ENCODE measurements around the gene SPRYD4.

Gene SPRYD4

GRCh38 chr12:56476972-56477432, 8.6 kb downstream of the SPRYD4 start:
- TF ChIP-seq CTCF (IDR thresholded peaks at IDR 0.05) (no peak), ZFX (IDR thresholded peaks at IDR 0.05; ENCODE audit: borderline replicate concordance) (no peak)
- H3K27ac ChIP-seq, result no peak overlapping the region

- no peak overlapping the region for H3K27ac ChIP-seq
- TF ChIP-seq CTCF (IDR thresholded peaks at IDR 0.05), result no peak
- TF ChIP-seq ZFX (IDR thresholded peaks at IDR 0.05; ENCODE audit: borderline replicate concordance), result no peak
Measured at GRCh38 chr12:56477521-56478225, 9.3 kb downstream of the SPRYD4 start.

- H3K27ac ChIP-seq, result no peak overlapping the region
- TF ChIP-seq CTCF (IDR thresholded peaks at IDR 0.05) (no peak), ZFX (IDR thresholded peaks at IDR 0.05; ENCODE audit: borderline replicate concordance) (no peak)
Measured at GRCh38 chr12:56479625-56480024, 11.2 kb downstream of the SPRYD4 start.

- no peak for TF ChIP-seq CTCF (IDR thresholded peaks at IDR 0.05)
- no peak for TF ChIP-seq ZFX (IDR thresholded peaks at IDR 0.05; ENCODE audit: borderline replicate concordance)
- H3K27ac ChIP-seq, result no peak overlapping the region
Measured at GRCh38 chr12:56484566-56484965, 16.2 kb downstream of the SPRYD4 start.

- H3K27ac ChIP-seq, result peak overlapping the region; percentile 78
- no peak for TF ChIP-seq ZFX (IDR thresholded peaks at IDR 0.05; ENCODE audit: borderline replicate concordance)
Measured at GRCh38 chr12:56486694-56487093, 18.3 kb downstream of the SPRYD4 start.

- H3K27ac ChIP-seq, result peak overlapping the region; percentile 78
- TF ChIP-seq CTCF (IDR thresholded peaks at IDR 0.05), result no peak
- TF ChIP-seq ZFX (IDR thresholded peaks at IDR 0.05; ENCODE audit: borderline replicate concordance), result no peak
Measured at GRCh38 chr12:56487448-56488040, 19.2 kb downstream of the SPRYD4 start.

- peak within 1 kb of the TSS; percentile 78 for H3K27ac ChIP-seq
- TF ChIP-seq ZFX (IDR thresholded peaks at IDR 0.05; ENCODE audit: borderline replicate concordance) (no peak), CTCF (IDR thresholded peaks at IDR 0.05) (no peak)
Measured at GRCh38 chr12:56488041-56488955, 19.9 kb downstream of the SPRYD4 start, which contains the start of gene GLS2. Gene GLS2 (minus strand): TSS chr12:56488161. CDS start chr12:56488118, 43 bp downstream.
